NCI-H345 treated with DMSO at 0.1 percent for 48 hours (cell line): ENCODE data around the gene GCC1.

ENCODE experiments used
- DNase-seq: peaks from one replicate; lab custom pipeline; 2025; ENCODE audit not compliant: unreplicated experiment; lab: John Stamatoyannopoulos, UW

GCC1 gene

DNA sequence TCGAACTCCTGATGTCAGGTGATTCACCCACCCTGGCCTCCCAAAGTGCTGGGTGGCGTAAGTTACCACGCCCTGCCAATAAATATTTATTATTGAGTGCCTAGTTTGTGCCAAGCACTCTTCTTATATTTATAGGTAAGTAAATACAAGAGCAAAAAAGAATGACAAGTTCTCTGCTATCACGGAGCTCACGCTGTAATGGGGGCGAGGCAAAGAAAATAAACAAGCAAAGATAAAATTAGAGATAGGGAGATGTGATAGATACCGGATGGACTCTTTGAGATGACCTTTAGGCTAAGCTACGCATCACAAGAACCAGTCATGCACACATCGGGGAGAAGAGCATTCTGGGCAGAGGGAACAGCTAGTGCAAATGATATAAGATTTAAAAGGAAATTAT is 46.3 kb downstream of the GCC1 start:
- DNase-seq: no peak

DNA sequence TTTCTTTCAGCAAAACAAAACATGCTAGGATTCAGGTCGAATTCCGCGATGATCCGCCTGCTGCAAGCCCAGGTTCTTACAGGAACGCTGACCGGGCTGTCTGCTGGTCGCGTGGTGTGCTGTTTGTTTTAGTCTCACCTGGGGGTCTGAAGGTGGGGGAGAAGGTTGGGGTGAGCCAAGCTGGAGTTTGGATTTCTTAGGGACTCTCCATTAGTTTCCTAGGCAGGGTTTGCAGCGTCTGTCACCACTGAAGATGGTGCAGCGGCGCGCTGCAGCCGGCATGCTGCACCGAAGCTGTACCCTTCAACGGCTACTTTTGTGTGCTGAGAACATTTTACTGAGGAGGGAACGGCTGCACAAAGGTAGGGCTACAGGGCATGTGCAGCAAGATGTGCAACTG is 48.7 kb downstream of the GCC1 start:
- DNase-seq: no peak

DNA sequence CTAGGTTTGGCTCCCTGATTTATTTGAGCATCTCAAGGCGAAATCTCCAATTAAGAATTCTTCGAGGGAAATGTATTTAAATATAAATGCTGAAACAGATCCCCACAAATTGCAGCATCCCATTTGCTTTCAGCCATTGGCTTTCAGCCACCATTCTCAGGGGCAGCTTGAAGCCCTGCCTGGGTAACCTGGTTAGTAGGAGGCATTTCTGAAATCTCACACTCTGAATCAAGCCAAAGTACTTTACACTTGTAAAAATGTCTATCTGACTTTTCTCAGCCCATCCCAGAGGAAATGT is 49.1 kb downstream of the GCC1 start:
- no peak for DNase-seq

DNA sequence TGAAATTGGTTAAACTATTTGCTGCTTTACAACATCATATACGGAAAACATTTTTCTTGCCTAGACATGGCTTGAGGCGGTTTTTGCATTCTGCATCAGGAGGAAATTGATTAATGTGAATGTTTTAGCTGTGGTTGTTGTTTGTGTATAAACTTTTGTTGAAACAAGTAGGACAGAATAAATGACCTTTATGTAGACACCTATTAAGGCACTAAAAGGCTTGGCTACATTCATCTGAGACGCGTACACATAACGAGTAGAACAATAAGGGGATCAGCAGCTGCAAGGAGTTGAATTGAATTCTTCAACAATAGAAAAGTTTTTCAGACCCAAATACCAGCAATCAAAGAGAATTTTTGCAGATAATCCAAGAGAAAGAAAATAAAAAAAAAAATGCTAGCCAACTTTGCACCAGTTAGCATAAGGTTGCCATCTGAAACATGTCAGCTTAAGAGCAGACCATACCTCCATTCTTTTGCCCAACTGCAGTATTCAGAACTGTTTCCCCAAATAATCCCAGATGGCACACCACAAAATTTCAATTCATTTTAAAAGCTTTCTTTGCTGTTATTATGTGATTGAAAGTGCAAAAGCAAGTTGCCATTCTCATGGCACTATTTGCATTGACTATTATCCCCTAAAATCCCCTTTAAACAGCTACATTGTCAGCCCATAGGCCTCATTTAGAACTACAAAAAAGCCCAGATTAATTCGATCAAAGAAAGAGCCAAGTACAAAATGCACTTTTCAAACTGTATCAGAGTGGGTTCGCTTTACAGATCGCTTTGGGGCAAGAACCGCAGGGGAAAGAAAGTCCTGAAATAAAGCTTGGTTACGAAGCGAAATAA is 49.6 kb downstream of the GCC1 start:
- no peak for DNase-seq

DNA sequence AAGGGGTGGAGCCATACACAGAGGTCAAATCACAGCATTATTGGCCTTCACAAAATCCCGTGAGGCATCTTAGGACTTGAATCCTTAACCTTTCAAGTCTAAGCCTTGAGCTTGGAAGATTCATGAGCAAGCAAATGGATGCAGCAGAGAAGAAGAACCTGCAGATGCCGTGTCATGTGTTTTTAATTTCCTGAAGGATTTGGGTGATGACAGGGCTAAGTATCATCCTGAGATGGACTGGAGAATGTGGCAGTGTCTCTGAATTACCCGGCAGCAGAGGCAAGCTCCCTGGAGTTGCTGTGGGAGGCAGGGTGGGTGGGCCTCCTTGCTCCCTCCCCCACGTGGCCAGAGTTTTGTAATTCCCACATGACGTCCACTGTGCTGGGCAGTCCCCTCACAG is 50.8 kb downstream of the GCC1 start:
- no peak for DNase-seq

DNA sequence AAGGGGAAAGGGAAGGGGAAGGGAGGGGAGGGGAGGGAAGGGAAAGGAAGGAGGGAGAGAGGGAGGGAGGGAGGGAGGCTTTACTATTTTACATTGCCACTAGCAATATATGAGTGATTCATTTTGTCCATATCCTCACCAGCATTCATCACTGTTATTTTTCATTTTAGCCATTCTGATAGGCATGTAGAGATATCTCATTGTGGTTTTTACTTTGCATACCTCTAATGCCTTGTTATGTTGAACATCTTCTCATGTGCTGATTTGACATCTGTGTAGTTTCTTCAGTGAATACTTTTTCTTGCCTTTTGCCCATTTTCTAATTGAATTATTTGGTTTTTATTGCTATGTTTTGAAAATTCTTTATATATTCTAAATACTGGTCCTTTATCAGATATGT is 52.7 kb downstream of the GCC1 start:
- DNase-seq: no peak

DNA sequence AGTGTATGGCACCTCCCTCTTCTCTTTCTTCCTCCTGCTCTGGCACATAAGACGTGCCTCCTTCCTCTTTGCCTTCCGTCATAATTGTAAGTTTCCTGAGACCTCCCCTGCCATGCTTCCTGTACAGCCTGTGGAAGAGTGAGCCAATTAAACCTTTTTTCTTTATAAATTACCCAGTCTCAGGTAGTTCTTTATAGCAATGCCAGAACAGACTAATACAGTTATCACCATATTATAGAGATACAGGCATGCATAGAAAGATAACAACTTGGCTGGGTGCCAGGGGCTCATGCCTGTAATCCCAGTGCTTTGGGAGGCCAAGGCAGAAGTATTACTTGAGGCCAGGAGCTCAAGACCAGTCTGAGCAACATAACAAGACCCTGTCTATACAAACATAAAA is 53.2 kb downstream of the GCC1 start:
- no peak for DNase-seq
